K562 (cell line): ENCODE measurements around the gene SEMA3G. TPM values are rescaled to one million over a fixed set of nuclear protein-coding genes. Genes with fewer than 3 reads are reported as not detected.

Experiments
- ATAC-seq: fragments of 200-7000 bp; cut with Tn5 transposase; 3 replicates; pipeline ENCODE4 v1.9.1; 2020; ENCODE audit warnings: moderate library complexity
- BruUV-seq: library from RNA; stranded (reverse); fragments of 400-500 nt; replicated peaks from 2 replicates; lab custom pipeline; 2021; lab: Mats Ljungman, UMichigan
- CTCF ChIA-PET: fragments of 300-600 bp; formaldehyde crosslinking; extraction: SDS; loops from one replicate; lab custom pipeline; 2021; ENCODE audit warnings: low intra/inter-chr PET ratio; lab: Yijun Ruan, JAX
- POLR2A ChIA-PET: fragments of 300-600, 350-650 bp; sonication (Branson Sonifier 250); formaldehyde crosslinking; extraction: SDS; loops from one replicate; lab custom pipeline; 2021; ENCODE audit warnings: antibody characterized with exemption, inconsistent platforms; lab: Yijun Ruan, JAX
- DNase-seq, 4 experiments: peaks; one replicate each; pipeline versions ENCODE4 v3.0.0 to v3.0.0-alpha.2; 2011 to 2018; ENCODE audit warnings: low spot score in 3 of 4, mixed read lengths in 3 of 4; ENCODE audit errors: extremely low read depth in 1 of 4
- FAIRE-seq: peaks from 2 replicates; lab custom pipeline; 2011; peaks lifted over from hg19 to GRCh38; lab: Jason Lieb, UNC
- H2AFZ ChIP-seq: 2 replicates; pipeline ENCODE4 v1.6.0; 2011; ENCODE audit warnings: low read depth, low read length, control low read depth, inconsistent platforms
- H3K27ac ChIP-seq: fragments of 200-600 bp; 3 replicates; pipeline ENCODE4 v1.8.0; 2011; ENCODE audit warnings: low read depth, mild to moderate bottlenecking, control low read depth, inconsistent platforms, low read length, moderate library complexity, mixed read lengths; ENCODE audit errors: extremely low read depth
- H3K27me3 ChIP-seq, 2 experiments: fragments of 300-600 bp in 1 of 2; 2 replicates in 1 of 2; 3 replicates in 1 of 2; pipeline versions ENCODE4 v1.6.0 to v1.8.0; 2011; ENCODE audit warnings: inconsistent platforms in 2 of 2, low read length in 2 of 2, mild to moderate bottlenecking in 1 of 2, mixed read lengths in 1 of 2, moderate library complexity in 1 of 2; ENCODE audit not compliant: control insufficient read depth in 2 of 2, insufficient read depth in 2 of 2
- H3K36me3 ChIP-seq: fragments of 300-600 bp; 3 replicates; pipeline ENCODE4 v1.8.0; 2011; ENCODE audit warnings: mild to moderate bottlenecking, low read length, inconsistent platforms; ENCODE audit not compliant: control insufficient read depth, insufficient read depth
- H3K4me1 ChIP-seq, 2 experiments: fragments of 200-600 bp in 1 of 2; replicated peaks in 1 of 2; 2 replicates in 1 of 2; 3 replicates in 1 of 2; pipeline versions ENCODE4 v1.5.1 to v1.8.0; 2011; ENCODE audit warnings: inconsistent platforms in 2 of 2, low read length in 2 of 2, mild to moderate bottlenecking in 1 of 2, mixed read lengths in 1 of 2, moderate library complexity in 1 of 2; ENCODE audit not compliant: control insufficient read depth in 2 of 2, insufficient read depth in 2 of 2
- H3K4me2 ChIP-seq: 2 replicates; pipeline ENCODE4 v1.6.1; 2011; ENCODE audit warnings: low read length, control low read depth, inconsistent platforms, mixed read lengths; ENCODE audit not compliant: insufficient read depth
- H3K4me3 ChIP-seq: fragments of 200-600 bp; sonication (generic), shearing (Covaris generic); 2 replicates; pipeline ENCODE4 v1.5.1; 2016; ENCODE audit warnings: control low read depth, inconsistent platforms
- H3K79me2 ChIP-seq: fragments of 200-600 bp; 3 replicates; pipeline ENCODE4 v1.8.0; 2011; ENCODE audit warnings: low read length, inconsistent platforms; ENCODE audit not compliant: control insufficient read depth, insufficient read depth
- H3K9ac ChIP-seq, 2 experiments: 2 replicates each; pipeline versions ENCODE4 v1.6.0 to v1.6.1; 2011; ENCODE audit warnings: low read depth in 2 of 2, low read length in 2 of 2, control low read depth in 1 of 2, inconsistent platforms in 1 of 2, mild to moderate bottlenecking in 1 of 2, mixed read lengths in 1 of 2; ENCODE audit not compliant: insufficient read depth in 1 of 2
- H3K9me1 ChIP-seq: one replicate; pipeline ENCODE4 v1.6.0; 2011; ENCODE audit warnings: inconsistent platforms, mild to moderate bottlenecking, low read length, moderate library complexity; ENCODE audit not compliant: control insufficient read depth, insufficient read depth
- H3K9me3 ChIP-seq: replicated peaks from 2 replicates; pipeline ENCODE4 v1.5.1; 2011; ENCODE audit warnings: low read depth, low read length, inconsistent platforms; ENCODE audit not compliant: control insufficient read depth, insufficient read depth
- H4K20me1 ChIP-seq: replicated peaks from 2 replicates; pipeline ENCODE4 v1.6.1; 2011; ENCODE audit warnings: low read length, inconsistent platforms, mixed read lengths; ENCODE audit not compliant: control insufficient read depth, insufficient read depth
- RBFOX2 ChIP-seq: fragments of 200-400 bp; formaldehyde crosslinking; IDR thresholded peaks from 2 replicates; pipeline ENCODE4 v1.6.1; 2017; ENCODE audit warnings: low read depth, mild to moderate bottlenecking, low read length, moderate library complexity
- SIRT6 ChIP-seq: IDR thresholded peaks from one replicate; pipeline ENCODE4 v1.6.1; 2012; ENCODE audit warnings: low read depth, mild to moderate bottlenecking, control low read depth, inconsistent platforms, low read length, moderate library complexity
- WGBS: fragments of 100-300 bp; shearing (Covaris generic); methylation state at CpG from one replicate; pipeline ENCODE4 v1.1.6; 2016; ENCODE audit warnings: low coverage, mixed read lengths; ENCODE audit not compliant: insufficient coverage; ENCODE audit errors: missing lambda C conversion rate; 5-methylcytosine and 5-hydroxymethylcytosine counted together
- in situ Hi-C: fragments of 300-500 bp; cut with MboI; formaldehyde crosslinking; loops from 4 replicates; pipeline ENCODE4 v1.15.0; 2018; ENCODE audit warnings: inconsistent platforms, mixed read lengths
- intact Hi-C: fragments of 100-400 bp; cut with micrococcal nuclease; formaldehyde crosslinking; loops from 2 replicates; pipeline ENCODE4 v1.14.2; 2022
- polyA plus RNA-seq, 8 experiments: library from polyadenylated mRNA; depleted of rRNA in 4 of 8; stranded (reverse) in 5 of 8; unstranded in 3 of 8; fragments of >200 nt; fragmentation: Nextera tagmentation in 2 of 8; fragmentation: Illumina TruSeq in 1 of 8; extraction: Ambion mirVana in 2 of 8; extraction: Trizol in 1 of 8; gene quantifications; 2 replicates each; pipeline versions ENCODE4 v1.2.1 to v1.2.3, GENCODE V29; 2011 to 2014; ENCODE audit warnings: inconsistent platforms in 1 of 8, missing spikeins in 1 of 8
- total RNA-seq, 7 experiments: library from RNA; depleted of rRNA in 6 of 7; stranded (reverse); fragments of >200 nt in 6 of 7; fragmentation: Illumina TruSeq in 2 of 7; extraction: Trizol in 2 of 7; gene quantifications; 2 replicates each; pipeline versions ENCODE4 v1.2.1 to v1.2.3, GENCODE V29; 2011 to 2021; ENCODE audit warnings: low replicate concordance in 1 of 7
- TF ChIP-seq, protein P1 (sequence below): IDR thresholded peaks from 3 replicates; pipeline ENCODE4 v1.6.1; 2011; ENCODE audit warnings: borderline replicate concordance, mild to moderate bottlenecking, moderate library complexity; ENCODE audit not compliant: insufficient read length; ENCODE audit errors: extremely low read depth

SEMA3G gene
- total and polyA plus RNA-seq, 9 of the 15 experiments (the other 6 are each of a cell fraction or from before 2014, with no cell fraction given): 0.04 to 0.07 (median 0.05) TPM; not detected in 6

DNA sequence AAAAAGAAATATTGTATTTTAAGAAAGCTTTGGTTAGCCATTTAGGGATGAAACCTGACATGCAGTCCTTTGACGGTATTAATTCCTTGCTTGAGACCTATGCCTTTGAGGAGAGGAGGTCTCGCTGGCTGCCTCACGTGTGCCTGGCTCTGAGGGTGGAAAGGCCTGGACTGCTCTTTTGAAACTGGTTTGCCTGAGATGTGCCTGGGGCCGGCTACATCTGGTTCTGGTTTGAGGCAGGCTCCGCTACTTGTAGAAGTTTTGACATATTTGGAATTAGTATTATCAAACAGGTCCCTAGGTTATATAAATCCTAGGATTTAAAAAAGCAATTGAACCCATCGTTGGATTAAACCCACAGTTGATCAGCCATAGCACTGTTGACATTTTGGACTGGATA, 17.0 kb upstream of the SEMA3G start:
- CTCF ChIA-PET: no interaction called here

More for the DNA sequence above, 17.0 kb upstream of the SEMA3G start:
- TF ChIP-seq, protein P1, sequence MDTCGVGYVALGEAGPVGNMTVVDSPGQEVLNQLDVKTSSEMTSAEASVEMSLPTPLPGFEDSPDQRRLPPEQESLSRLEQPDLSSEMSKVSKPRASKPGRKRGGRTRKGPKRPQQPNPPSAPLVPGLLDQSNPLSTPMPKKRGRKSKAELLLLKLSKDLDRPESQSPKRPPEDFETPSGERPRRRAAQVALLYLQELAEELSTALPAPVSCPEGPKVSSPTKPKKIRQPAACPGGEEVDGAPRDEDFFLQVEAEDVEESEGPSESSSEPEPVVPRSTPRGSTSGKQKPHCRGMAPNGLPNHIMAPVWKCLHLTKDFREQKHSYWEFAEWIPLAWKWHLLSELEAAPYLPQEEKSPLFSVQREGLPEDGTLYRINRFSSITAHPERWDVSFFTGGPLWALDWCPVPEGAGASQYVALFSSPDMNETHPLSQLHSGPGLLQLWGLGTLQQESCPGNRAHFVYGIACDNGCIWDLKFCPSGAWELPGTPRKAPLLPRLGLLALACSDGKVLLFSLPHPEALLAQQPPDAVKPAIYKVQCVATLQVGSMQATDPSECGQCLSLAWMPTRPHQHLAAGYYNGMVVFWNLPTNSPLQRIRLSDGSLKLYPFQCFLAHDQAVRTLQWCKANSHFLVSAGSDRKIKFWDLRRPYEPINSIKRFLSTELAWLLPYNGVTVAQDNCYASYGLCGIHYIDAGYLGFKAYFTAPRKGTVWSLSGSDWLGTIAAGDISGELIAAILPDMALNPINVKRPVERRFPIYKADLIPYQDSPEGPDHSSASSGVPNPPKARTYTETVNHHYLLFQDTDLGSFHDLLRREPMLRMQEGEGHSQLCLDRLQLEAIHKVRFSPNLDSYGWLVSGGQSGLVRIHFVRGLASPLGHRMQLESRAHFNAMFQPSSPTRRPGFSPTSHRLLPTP: no peak
- TF ChIP-seq RBFOX2 (no peak), SIRT6 (no peak)
- 91% methylated on average over 5 of the region's 6 CpGs for WGBS
- Histone ChIP-seq H3K9ac (no peak overlapping the region), H3K4me2 (no peak overlapping the region), H3K4me1 (peaks cover 0 to 2% of the 10 kb centered on the region in 2 experiments; a peak in 2 of 5 replicates), H3K36me3 (peaks cover 72% of the 10 kb centered on the region; the same call in 2 of the 3 replicates), H3K4me3 (no peak overlapping the region), H3K27ac (no peak overlapping the region), H3K79me2 (peaks cover 10% of the 10 kb centered on the region), H4K20me1 (no peaks in the 10 kb centered on the region), H3K9me1 (no peaks in the 10 kb centered on the region), H3K27me3 (no peaks in the 10 kb centered on the region), H3K9me3 (no peaks in the 10 kb centered on the region), H2AFZ (no peak overlapping the region)
- intact Hi-C loops: no loop called here
- FAIRE-seq (no peak), ATAC-seq (no peak), DNase-seq (no peak)
- BruUV-seq: no TSS peak
- in situ Hi-C loops: no loop called here
- POLR2A ChIA-PET: no interaction called here
